ENCODE measurements around the gene LARGE1. TPM values are rescaled to one million over a fixed set of nuclear protein-coding genes. Genes with fewer than 3 reads are reported as not detected.

Gene LARGE1
- polyA plus RNA-seq, 3 donors: 0.05 to 0.13 TPM; not detected in 1

- intact Hi-C loops (cut with micrococcal nuclease): no loop called here
- peaks cover 0 to 18% (median 11%) of the 10 kb centered on the region in 7 donors for H3K9me3 Mint-ChIP-seq
These were observed 491.0 kb downstream of the LARGE1 start for GRCh38 chr22:33429281-33429680.

GRCh38 chr22:33427461-33427860 lies 492.8 kb downstream of the LARGE1 start:
- H3K9ac ChIP-seq (ENCODE audit: insufficient read depth, low read length, poor library complexity, severe bottlenecking): no peak overlapping the region
- peaks cover 1 to 4% (median 2%) of the 10 kb centered on the region in 3 donors for H3K27me3 Mint-ChIP-seq (ENCODE audit: low read depth in 3 of 3)
- no peak overlapping the region for H2AFZ ChIP-seq (ENCODE audit: insufficient read depth, low read depth, low read length, poor library complexity, severe bottlenecking)
- no peak overlapping the region for H3K27ac ChIP-seq (ENCODE audit: low read depth in 1 of 2, low read length in 2 of 2)
- no peaks in the 10 kb centered on the region for H3K4me1 ChIP-seq (ENCODE audit: control insufficient read depth in 1 of 2, insufficient read depth in 2 of 2, low read length in 2 of 2)
- H3K4me2 ChIP-seq (replicated peaks; ENCODE audit: extremely low read depth, low read length, poor library complexity, severe bottlenecking): no peak overlapping the region
- H3K4me3 ChIP-seq (replicated peaks in 1 of 3; ENCODE audit: low read depth in 2 of 3, low read length in 3 of 3): no peak overlapping the region
- TF ChIP-seq CTCF (IDR thresholded peaks at IDR 0.05): no peak
- no peaks in the 10 kb centered on the region for H4K20me1 ChIP-seq (ENCODE audit: insufficient read depth, low read length)
- no peak for DNase-seq
- intact Hi-C loops (cut with micrococcal nuclease): no loop called here
- WGBS (ENCODE audit: insufficient coverage): 97% methylated on average over 5 of the region's 6 CpGs
- no peaks in the 10 kb centered on the region for H3K79me2 ChIP-seq (ENCODE audit: insufficient read depth, low read length)
- no peaks in the 10 kb centered on the region for H3K36me3 ChIP-seq (replicated peaks in 1 of 2; ENCODE audit: control insufficient read depth in 1 of 2, insufficient read depth in 2 of 2, low read length in 2 of 2)
- no peaks in the 10 kb centered on the region for H3K36me3 Mint-ChIP-seq
- H3K4me3 Mint-ChIP-seq: no peak overlapping the region
- peaks cover 4 to 5% of the 10 kb centered on the region in 2 donors for H3K9me3 ChIP-seq (replicated peaks in 1 of 2; ENCODE audit: control insufficient read depth in 1 of 2, insufficient read depth in 1 of 2, low read length in 2 of 2)
- peaks cover 0 to 21% (median 12%) of the 10 kb centered on the region in 7 donors for H3K9me3 Mint-ChIP-seq
- no peaks in the 10 kb centered on the region for H3K4me1 Mint-ChIP-seq
- H3K27me3 ChIP-seq (ENCODE audit: control insufficient read depth in 2 of 2, insufficient read depth in 2 of 2, low read length in 2 of 2): no peaks in the 10 kb centered on the region
- no peak overlapping the region for H3K27ac Mint-ChIP-seq

More at GRCh38 chr22:33429281-33429680, 491.0 kb downstream of the LARGE1 start:
- WGBS (ENCODE audit: insufficient coverage): no CpG with 5 or more reads among the region's 7 CpGs
- H3K27me3 Mint-ChIP-seq (ENCODE audit: low read depth in 3 of 3): peaks cover 1 to 4% (median 2%) of the 10 kb centered on the region in 3 donors
- H3K27ac Mint-ChIP-seq: peak overlapping the region in 1 of 7 donors; percentile 38
- H2AFZ ChIP-seq (ENCODE audit: insufficient read depth, low read depth, low read length, poor library complexity, severe bottlenecking): no peak overlapping the region
- H3K4me1 ChIP-seq (ENCODE audit: control insufficient read depth in 1 of 2, insufficient read depth in 2 of 2, low read length in 2 of 2): no peaks in the 10 kb centered on the region
- no peaks in the 10 kb centered on the region for H3K36me3 ChIP-seq (replicated peaks in 1 of 2; ENCODE audit: control insufficient read depth in 1 of 2, insufficient read depth in 2 of 2, low read length in 2 of 2)
- DNase-seq: no peak
- H3K27ac ChIP-seq (ENCODE audit: low read depth in 1 of 2, low read length in 2 of 2): no peak overlapping the region
- no peak overlapping the region for H3K4me2 ChIP-seq (replicated peaks; ENCODE audit: extremely low read depth, low read length, poor library complexity, severe bottlenecking)
- no peak for TF ChIP-seq CTCF (IDR thresholded peaks at IDR 0.05)
- H4K20me1 ChIP-seq (ENCODE audit: insufficient read depth, low read length): no peaks in the 10 kb centered on the region
- H3K9me3 ChIP-seq (replicated peaks in 1 of 2; ENCODE audit: control insufficient read depth in 1 of 2, insufficient read depth in 1 of 2, low read length in 2 of 2): peaks cover 4 to 9% of the 10 kb centered on the region in 2 donors
- no peak overlapping the region for H3K9ac ChIP-seq (ENCODE audit: insufficient read depth, low read length, poor library complexity, severe bottlenecking)
- no peaks in the 10 kb centered on the region for H3K27me3 ChIP-seq (ENCODE audit: control insufficient read depth in 2 of 2, insufficient read depth in 2 of 2, low read length in 2 of 2)
- no peak overlapping the region for H3K4me3 ChIP-seq (replicated peaks in 1 of 3; ENCODE audit: low read depth in 2 of 3, low read length in 3 of 3)
- H3K4me1 Mint-ChIP-seq: no peaks in the 10 kb centered on the region
- H3K79me2 ChIP-seq (ENCODE audit: insufficient read depth, low read length): no peaks in the 10 kb centered on the region
- H3K4me3 Mint-ChIP-seq: no peak overlapping the region
- H3K36me3 Mint-ChIP-seq: no peaks in the 10 kb centered on the region
